ENCODE measurements around the gene CCDC70. TPM values are rescaled to one million over a fixed set of nuclear protein-coding genes. Genes with fewer than 3 reads are reported as not detected.
A peak's percentile ranks its signal among the peaks of the same experiment; 100 is the strongest.

The CCDC70 gene
- not detected for total RNA-seq
- not detected for polyA plus RNA-seq (ENCODE audit: insufficient read depth in 1 of 8, insufficient read length in 8 of 8, low replicate concordance in 1 of 8)
- long read RNA-seq, donor 1, result 0 reads
- long read RNA-seq, donor 2, result 0 reads
- long read RNA-seq, donor 3, result 0 reads
- long read RNA-seq, donor 4, result 0 reads
- long read RNA-seq, donor 5, result 0 reads
- long read RNA-seq, donor 6, result 0 reads
- long read RNA-seq, donor 7, result 0 reads
- long read RNA-seq, donor 8, result 0 reads
- long read RNA-seq, donor 9, result 0 reads
- long read RNA-seq, donor 10, result 0 reads
- long read RNA-seq, donor 11, result 0 reads

DNA sequence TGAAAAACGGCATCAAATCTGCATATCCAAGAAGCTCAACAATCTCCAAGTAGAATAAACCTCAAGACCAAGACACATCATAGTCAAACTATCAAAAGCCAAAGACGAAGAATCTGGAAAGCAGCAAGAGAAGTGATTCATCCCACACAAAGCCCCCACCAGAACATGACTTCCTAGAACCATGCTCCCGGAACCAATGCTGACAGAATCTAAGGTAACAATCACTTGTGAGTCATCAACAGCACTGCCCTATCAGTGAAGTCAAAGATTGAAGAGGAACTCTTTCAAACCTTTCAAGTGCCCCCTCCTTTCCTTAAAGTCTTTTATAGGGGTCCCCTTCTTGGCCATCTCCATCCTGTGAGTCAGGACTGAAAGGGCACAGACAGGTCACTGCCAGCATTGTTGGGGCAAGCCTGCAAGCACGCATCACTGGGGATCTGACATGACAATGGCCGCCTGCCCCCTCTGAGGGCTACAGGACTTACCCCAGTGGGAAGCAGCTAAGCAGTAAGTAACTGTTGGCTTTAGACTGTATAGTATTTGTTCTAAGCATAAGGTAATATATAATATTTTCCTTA is at the start of gene CCDC70:
Gene CCDC70 (plus strand): TSS at position 247 of the 578 bp plus-strand sequence. CDS start 3,443 bp downstream, outside the sequence.
- DNase-seq, result no peak
- no peaks in the 10 kb centered on the region for H3K27me3 ChIP-seq (ENCODE audit: control insufficient read depth, insufficient read depth, low read length)
- H3K36me3 ChIP-seq (ENCODE audit: control insufficient read depth, insufficient read depth, low read length), result no peaks in the 10 kb centered on the region
- no peak within 1 kb of the TSS for H3K4me3 ChIP-seq (ENCODE audit: low read length)
- no peaks in the 10 kb centered on the region for H3K9me3 ChIP-seq (replicated peaks; ENCODE audit: control insufficient read depth, low read depth, low read length)
- no peaks in the 10 kb centered on the region for H3K4me1 ChIP-seq (ENCODE audit: control insufficient read depth, insufficient read depth, low read length)
- H3K27ac ChIP-seq (ENCODE audit: low read length), result no peak within 1 kb of the TSS
- 79% methylated on average over 3 of the region's 5 CpGs for whole genome bisulfite sequencing (ENCODE audit: insufficient coverage)

DNA sequence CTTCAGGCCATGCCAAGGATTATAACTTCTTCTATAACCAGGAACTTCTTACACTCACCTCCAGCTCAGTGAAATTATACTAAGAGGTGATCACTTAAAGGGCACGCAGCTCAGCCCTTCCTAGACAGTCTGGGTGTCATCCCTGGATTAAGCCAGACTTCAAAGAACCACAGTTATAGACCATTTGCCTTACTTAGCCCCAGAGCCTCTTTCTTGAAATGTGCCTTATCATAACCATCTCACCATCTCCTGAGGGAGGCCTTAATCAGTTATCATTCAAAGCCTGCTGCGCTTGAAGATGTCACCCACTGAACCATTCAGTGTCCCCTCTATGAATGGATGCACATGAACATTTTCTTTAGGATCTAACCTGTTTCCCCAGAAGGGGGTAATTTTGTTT is 47.7 kb upstream of the CCDC70 start:
- H3K4me1 ChIP-seq (ENCODE audit: control insufficient read depth, insufficient read depth, low read length), result peaks cover 5% of the 10 kb centered on the region
- no peaks in the 10 kb centered on the region for H3K9me3 ChIP-seq (replicated peaks; ENCODE audit: control insufficient read depth, low read depth, low read length)
- H3K27me3 ChIP-seq (ENCODE audit: control insufficient read depth, insufficient read depth, low read length), result peaks cover 3% of the 10 kb centered on the region
- no peak for DNase-seq
- H3K4me3 ChIP-seq (ENCODE audit: low read length), result no peak overlapping the region
- no peak overlapping the region for H3K27ac ChIP-seq (ENCODE audit: low read length)
- WGBS (ENCODE audit: insufficient coverage), result 100% methylated on average over 1 of the region's 2 CpGs
- H3K36me3 ChIP-seq (ENCODE audit: control insufficient read depth, insufficient read depth, low read length), result no peaks in the 10 kb centered on the region

GRCh38 chr13:51814825-51815650 is 46.7 kb upstream of the CCDC70 start:
- DNase-seq, result peak; percentile 68
- H3K27me3 ChIP-seq (ENCODE audit: control insufficient read depth, insufficient read depth, low read length), result peaks cover 3% of the 10 kb centered on the region
- 0% methylated on average over 1 of the region's 13 CpGs for WGBS (ENCODE audit: insufficient coverage)
- H3K4me3 ChIP-seq (ENCODE audit: low read length), result no peak overlapping the region
- no peak overlapping the region for H3K27ac ChIP-seq (ENCODE audit: low read length)
- H3K36me3 ChIP-seq (ENCODE audit: control insufficient read depth, insufficient read depth, low read length), result no peaks in the 10 kb centered on the region
- no peaks in the 10 kb centered on the region for H3K9me3 ChIP-seq (replicated peaks; ENCODE audit: control insufficient read depth, low read depth, low read length)
- peaks cover 13% of the 10 kb centered on the region for H3K4me1 ChIP-seq (ENCODE audit: control insufficient read depth, insufficient read depth, low read length)

GRCh38 chr13:51815848-51816247 is 45.9 kb upstream of the CCDC70 start:
- H3K4me1 ChIP-seq (ENCODE audit: control insufficient read depth, insufficient read depth, low read length), result peaks cover 16% of the 10 kb centered on the region
- no peak for DNase-seq
- H3K27ac ChIP-seq (ENCODE audit: low read length), result no peak overlapping the region
- 60% methylated on average over 2 of the region's 11 CpGs for WGBS (ENCODE audit: insufficient coverage)
- H3K9me3 ChIP-seq (replicated peaks; ENCODE audit: control insufficient read depth, low read depth, low read length), result no peaks in the 10 kb centered on the region
- H3K27me3 ChIP-seq (ENCODE audit: control insufficient read depth, insufficient read depth, low read length), result peaks cover 3% of the 10 kb centered on the region
- no peak overlapping the region for H3K4me3 ChIP-seq (ENCODE audit: low read length)
- no peaks in the 10 kb centered on the region for H3K36me3 ChIP-seq (ENCODE audit: control insufficient read depth, insufficient read depth, low read length)

GRCh38 chr13:51816604-51817249 is 45.0 kb upstream of the CCDC70 start:
- no peak for DNase-seq
- H3K9me3 ChIP-seq (replicated peaks; ENCODE audit: control insufficient read depth, low read depth, low read length), result no peaks in the 10 kb centered on the region
- H3K4me1 ChIP-seq (ENCODE audit: control insufficient read depth, insufficient read depth, low read length), result peaks cover 23% of the 10 kb centered on the region
- no peaks in the 10 kb centered on the region for H3K36me3 ChIP-seq (ENCODE audit: control insufficient read depth, insufficient read depth, low read length)
- WGBS (ENCODE audit: insufficient coverage), result 77% methylated on average over 19 of the region's 19 CpGs
- H3K27me3 ChIP-seq (ENCODE audit: control insufficient read depth, insufficient read depth, low read length), result peaks cover 3% of the 10 kb centered on the region
- no peak overlapping the region for H3K4me3 ChIP-seq (ENCODE audit: low read length)
- no peak overlapping the region for H3K27ac ChIP-seq (ENCODE audit: low read length)

GRCh38 chr13:51817717-51818116 is 44.1 kb upstream of the CCDC70 start:
- Histone ChIP-seq H3K36me3 (ENCODE audit: control insufficient read depth, insufficient read depth, low read length) (no peaks in the 10 kb centered on the region), H3K4me1 (ENCODE audit: control insufficient read depth, insufficient read depth, low read length) (peaks cover 29% of the 10 kb centered on the region), H3K27ac (ENCODE audit: low read length) (no peak overlapping the region), H3K27me3 (ENCODE audit: control insufficient read depth, insufficient read depth, low read length) (peaks cover 3% of the 10 kb centered on the region), H3K4me3 (ENCODE audit: low read length) (no peak overlapping the region), H3K9me3 (replicated peaks; ENCODE audit: control insufficient read depth, low read depth, low read length) (no peaks in the 10 kb centered on the region)
- DNase-seq, result no peak
- WGBS (ENCODE audit: insufficient coverage), result 78% methylated on average over 7 of the region's 8 CpGs

DNA sequence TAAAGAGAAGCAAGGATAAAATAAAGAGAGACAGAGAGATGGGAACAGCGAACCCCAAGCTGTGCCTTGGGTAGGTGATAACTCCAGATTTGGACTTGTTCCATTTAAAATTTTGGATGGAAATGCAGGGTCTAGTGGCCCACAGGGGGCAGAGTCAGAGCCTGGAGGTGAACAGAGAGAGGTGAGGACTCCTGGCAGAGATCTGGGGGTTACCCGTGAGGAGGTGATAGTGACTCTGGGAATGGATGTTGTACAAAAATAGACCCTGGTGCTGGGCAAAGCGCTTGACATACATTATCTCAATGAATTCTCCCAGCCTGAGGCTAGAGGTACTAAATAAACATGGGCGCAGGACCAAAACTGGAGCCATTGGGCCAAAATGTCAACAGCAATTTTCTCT is 43.5 kb upstream of the CCDC70 start:
- no peak overlapping the region for H3K4me3 ChIP-seq (ENCODE audit: low read length)
- no peak overlapping the region for H3K27ac ChIP-seq (ENCODE audit: low read length)
- no peak for DNase-seq
- H3K9me3 ChIP-seq (replicated peaks; ENCODE audit: control insufficient read depth, low read depth, low read length), result no peaks in the 10 kb centered on the region
- 91% methylated on average over 2 of the region's 4 CpGs for WGBS (ENCODE audit: insufficient coverage)
- H3K4me1 ChIP-seq (ENCODE audit: control insufficient read depth, insufficient read depth, low read length), result peaks cover 34% of the 10 kb centered on the region
- H3K36me3 ChIP-seq (ENCODE audit: control insufficient read depth, insufficient read depth, low read length), result no peaks in the 10 kb centered on the region
- H3K27me3 ChIP-seq (ENCODE audit: control insufficient read depth, insufficient read depth, low read length), result peaks cover 3% of the 10 kb centered on the region

- Histone ChIP-seq H3K27me3 (ENCODE audit: control insufficient read depth, insufficient read depth, low read length) (peaks cover 3% of the 10 kb centered on the region), H3K27ac (ENCODE audit: low read length) (no peak overlapping the region), H3K4me3 (ENCODE audit: low read length) (no peak overlapping the region), H3K36me3 (ENCODE audit: control insufficient read depth, insufficient read depth, low read length) (no peaks in the 10 kb centered on the region), H3K4me1 (ENCODE audit: control insufficient read depth, insufficient read depth, low read length) (peaks cover 35% of the 10 kb centered on the region), H3K9me3 (replicated peaks; ENCODE audit: control insufficient read depth, low read depth, low read length) (no peaks in the 10 kb centered on the region)
- no peak for DNase-seq
- WGBS (ENCODE audit: insufficient coverage), result 63% methylated on average over 7 of the region's 9 CpGs
Measured at GRCh38 chr13:51818781-51819511, 42.8 kb upstream of the CCDC70 start.

DNA sequence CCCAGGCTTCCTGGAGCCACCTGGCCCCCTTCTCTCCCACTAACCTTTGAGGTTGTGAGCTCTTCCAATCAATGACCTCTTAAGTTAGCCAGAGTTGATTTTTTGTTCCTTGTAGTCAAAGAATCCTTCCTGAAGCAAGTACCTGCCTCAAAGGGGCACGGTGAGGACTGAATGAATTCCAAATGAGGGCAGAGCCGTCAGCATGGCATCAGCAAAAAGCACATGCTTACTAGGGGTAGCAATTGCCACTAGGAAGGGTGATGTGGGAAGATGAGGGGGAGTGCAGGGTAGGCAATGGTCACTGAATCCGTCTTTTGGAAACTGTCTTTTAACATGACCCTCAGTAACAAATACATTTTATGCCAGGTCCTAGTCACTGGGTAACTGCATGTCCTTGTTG is 42.2 kb upstream of the CCDC70 start:
- Histone ChIP-seq H3K9me3 (replicated peaks; ENCODE audit: control insufficient read depth, low read depth, low read length) (no peaks in the 10 kb centered on the region), H3K4me1 (ENCODE audit: control insufficient read depth, insufficient read depth, low read length) (peaks cover 35% of the 10 kb centered on the region), H3K4me3 (ENCODE audit: low read length) (no peak overlapping the region), H3K27me3 (ENCODE audit: control insufficient read depth, insufficient read depth, low read length) (peaks cover 3% of the 10 kb centered on the region), H3K36me3 (ENCODE audit: control insufficient read depth, insufficient read depth, low read length) (no peaks in the 10 kb centered on the region), H3K27ac (ENCODE audit: low read length) (no peak overlapping the region)
- WGBS (ENCODE audit: insufficient coverage), result no CpG with 5 or more reads among the region's 3 CpGs
- DNase-seq, result no peak
